NB4 (cell line): Measurements from ENCODE around the gene PLA2G4B.

Experiments used
- DNase-seq: peaks from one replicate; pipeline ENCODE4 v3.0.0; 2010; ENCODE audit warnings: low read depth
- H3K4me3 ChIP-seq: one replicate; pipeline ENCODE4 v1.5.1; 2011; ENCODE audit warnings: mild to moderate bottlenecking, low read depth, low read length, moderate library complexity
- MYC ChIP-seq: IDR thresholded peaks from 2 replicates; pipeline ENCODE4 v1.6.1; 2011; ENCODE audit warnings: low read depth, low read length
- POLR2A ChIP-seq: IDR thresholded peaks from 2 replicates; pipeline ENCODE4 v1.6.1; 2011; ENCODE audit warnings: mild to moderate bottlenecking; ENCODE audit not compliant: insufficient read length; ENCODE audit errors: extremely low read depth
- TF ChIP-seq, protein P1 (sequence below): IDR thresholded peaks from 2 replicates; pipeline ENCODE4 v1.6.1; 2011; ENCODE audit warnings: low read depth, low read length
- TF ChIP-seq, protein P2 (sequence below): IDR thresholded peaks from one replicate; pipeline ENCODE4 v1.5.1; 2012; ENCODE audit warnings: low read depth, low read length

PLA2G4B gene

DNA sequence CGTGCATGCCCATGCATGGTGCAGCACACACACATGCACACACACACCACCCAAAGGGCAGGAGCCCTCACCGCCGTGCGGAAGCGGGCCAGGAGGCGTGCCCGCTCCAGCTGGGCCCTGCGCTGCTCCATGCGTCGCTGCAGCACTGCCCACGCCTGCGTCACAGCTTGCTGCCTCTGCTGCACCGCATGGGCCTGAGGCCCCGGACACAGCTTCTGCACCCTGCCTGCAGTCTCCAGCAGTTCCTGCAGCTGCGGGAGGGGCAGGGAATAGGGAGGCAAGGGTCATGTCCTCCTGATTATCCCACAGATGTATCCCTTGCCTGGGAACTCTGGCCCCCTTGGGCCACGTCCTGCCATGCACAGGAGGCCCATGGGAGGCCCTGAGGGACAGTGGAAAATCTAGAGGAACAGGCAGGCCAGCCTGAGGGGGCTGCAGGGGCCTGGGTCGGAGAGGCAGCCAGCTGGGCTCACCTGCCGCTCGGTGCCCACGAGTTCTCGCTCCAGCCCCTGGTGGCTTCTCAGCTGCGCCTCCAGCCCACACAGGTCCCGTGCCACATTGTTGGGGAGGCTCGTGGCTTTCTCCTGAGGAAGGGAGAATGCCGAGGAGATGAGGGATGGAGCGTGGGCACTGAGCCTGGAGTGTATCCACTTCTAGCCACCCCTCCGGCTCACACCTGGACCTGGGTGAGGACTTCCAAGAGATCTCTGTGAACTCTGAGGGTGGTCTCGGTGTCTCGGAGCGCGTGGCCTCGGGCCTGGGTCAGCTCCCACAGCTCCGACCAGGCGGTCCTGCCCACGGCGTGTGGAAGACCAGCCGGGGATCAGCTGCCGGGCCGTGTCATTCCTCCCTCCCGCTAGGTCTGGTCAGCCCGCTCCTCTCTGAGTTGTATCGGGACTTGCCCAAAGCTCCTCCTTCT is 31.4 kb downstream of the PLA2G4B start:
- H3K4me3 ChIP-seq = no peak overlapping the region
- no peak for DNase-seq
- TF ChIP-seq MYC (no peak), POLR2A (no peak)
- TF ChIP-seq, protein P1, sequence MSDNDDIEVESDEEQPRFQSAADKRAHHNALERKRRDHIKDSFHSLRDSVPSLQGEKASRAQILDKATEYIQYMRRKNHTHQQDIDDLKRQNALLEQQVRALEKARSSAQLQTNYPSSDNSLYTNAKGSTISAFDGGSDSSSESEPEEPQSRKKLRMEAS = no peak
- TF ChIP-seq, protein P2, sequence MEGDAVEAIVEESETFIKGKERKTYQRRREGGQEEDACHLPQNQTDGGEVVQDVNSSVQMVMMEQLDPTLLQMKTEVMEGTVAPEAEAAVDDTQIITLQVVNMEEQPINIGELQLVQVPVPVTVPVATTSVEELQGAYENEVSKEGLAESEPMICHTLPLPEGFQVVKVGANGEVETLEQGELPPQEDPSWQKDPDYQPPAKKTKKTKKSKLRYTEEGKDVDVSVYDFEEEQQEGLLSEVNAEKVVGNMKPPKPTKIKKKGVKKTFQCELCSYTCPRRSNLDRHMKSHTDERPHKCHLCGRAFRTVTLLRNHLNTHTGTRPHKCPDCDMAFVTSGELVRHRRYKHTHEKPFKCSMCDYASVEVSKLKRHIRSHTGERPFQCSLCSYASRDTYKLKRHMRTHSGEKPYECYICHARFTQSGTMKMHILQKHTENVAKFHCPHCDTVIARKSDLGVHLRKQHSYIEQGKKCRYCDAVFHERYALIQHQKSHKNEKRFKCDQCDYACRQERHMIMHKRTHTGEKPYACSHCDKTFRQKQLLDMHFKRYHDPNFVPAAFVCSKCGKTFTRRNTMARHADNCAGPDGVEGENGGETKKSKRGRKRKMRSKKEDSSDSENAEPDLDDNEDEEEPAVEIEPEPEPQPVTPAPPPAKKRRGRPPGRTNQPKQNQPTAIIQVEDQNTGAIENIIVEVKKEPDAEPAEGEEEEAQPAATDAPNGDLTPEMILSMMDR = no peak

DNA sequence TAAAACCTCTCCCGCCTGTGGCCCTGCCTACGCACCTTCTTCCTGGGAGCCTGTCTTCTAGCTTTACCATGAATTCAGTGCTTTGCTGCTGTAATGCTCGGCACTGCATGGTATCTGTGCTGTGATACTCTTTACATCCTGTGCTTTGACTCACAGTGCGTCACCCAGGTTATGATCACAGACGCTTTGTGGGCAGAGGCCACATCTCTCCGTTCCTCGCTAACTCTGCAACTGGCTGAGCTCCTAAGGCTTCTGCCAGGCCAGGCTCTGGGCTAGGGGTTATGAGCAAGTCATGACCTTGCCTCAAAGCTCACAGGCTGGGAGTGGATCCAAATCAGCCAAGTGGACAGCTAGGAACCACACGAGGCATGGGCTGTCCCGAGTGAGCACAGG is 32.0 kb downstream of the PLA2G4B start:
- TF ChIP-seq, protein P1 = no peak
- TF ChIP-seq, protein P2 = no peak
- TF ChIP-seq MYC (no peak), POLR2A (no peak)
- DNase-seq = no peak
- no peak overlapping the region for H3K4me3 ChIP-seq

DNA sequence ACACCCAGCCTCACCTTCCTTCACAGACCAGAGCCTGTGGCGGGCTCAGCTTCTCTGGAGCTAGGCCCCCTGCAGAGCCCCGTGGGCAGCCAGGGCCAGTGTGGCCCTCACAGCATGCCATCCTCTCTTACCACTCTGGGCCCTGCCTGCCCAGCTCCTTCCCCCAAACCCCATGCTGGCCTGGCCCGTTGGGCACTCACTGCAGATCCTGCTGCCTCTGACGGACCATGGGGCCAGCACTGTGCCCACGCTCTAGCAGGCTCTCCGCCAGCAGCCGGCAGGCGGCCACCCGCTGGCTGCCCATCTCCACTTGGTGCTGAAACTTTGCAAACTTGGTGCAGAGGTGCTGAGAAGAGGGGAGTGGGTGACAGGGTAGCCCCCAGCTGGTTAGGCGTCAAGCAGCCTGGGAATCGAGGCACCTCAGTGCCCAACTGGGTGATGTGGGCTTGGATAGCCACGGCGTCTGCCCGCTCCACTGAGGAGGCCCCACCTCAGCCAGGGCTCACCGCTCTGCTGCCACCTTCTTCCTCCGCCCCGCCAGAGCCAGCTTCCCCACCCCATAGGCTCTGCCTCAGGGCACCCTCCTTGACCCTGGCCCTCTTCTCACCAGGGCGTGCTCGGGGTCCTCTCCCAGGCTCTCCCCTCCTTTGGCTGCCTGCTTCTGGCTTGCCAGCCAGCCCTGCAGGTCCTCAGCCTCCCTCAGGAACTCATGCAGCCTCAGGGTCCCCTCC is 32.7 kb downstream of the PLA2G4B start:
- no peak for DNase-seq
- no peak overlapping the region for H3K4me3 ChIP-seq
- TF ChIP-seq, protein P1 = no peak
- TF ChIP-seq POLR2A = no peak
- no peak for TF ChIP-seq MYC
- TF ChIP-seq, protein P2 = no peak

DNA sequence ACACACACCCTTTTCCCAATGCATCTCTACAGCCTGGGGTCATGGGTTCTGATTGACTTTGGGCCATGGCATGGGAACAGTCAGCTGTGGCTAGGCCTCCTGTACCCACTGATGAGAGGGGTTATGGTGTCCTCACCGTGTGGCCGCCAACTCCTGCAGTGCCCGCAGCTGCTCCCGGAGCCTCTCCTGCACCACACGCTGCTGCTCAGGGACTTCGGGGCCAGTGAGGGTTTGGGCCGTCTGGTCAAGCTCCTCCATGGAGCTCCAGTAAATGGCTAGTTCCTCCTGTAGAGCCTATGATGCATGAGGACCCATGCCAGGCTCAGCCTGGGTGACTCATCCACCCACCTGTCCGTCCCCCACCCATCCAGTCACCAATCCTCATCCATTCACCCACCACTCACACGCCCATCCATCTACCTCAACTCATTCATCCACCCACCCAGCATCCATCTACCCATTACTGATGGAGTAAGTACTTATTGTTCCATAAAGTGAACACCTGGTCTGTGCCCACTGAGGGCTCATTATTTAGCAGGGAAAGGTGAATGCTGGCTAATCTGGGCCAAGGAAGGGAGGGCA is 33.6 kb downstream of the PLA2G4B start:
- DNase-seq = no peak
- H3K4me3 ChIP-seq = no peak overlapping the region
- TF ChIP-seq MYC = no peak
- TF ChIP-seq, protein P1 = no peak
- TF ChIP-seq, protein P2 = no peak
- no peak for TF ChIP-seq POLR2A

DNA sequence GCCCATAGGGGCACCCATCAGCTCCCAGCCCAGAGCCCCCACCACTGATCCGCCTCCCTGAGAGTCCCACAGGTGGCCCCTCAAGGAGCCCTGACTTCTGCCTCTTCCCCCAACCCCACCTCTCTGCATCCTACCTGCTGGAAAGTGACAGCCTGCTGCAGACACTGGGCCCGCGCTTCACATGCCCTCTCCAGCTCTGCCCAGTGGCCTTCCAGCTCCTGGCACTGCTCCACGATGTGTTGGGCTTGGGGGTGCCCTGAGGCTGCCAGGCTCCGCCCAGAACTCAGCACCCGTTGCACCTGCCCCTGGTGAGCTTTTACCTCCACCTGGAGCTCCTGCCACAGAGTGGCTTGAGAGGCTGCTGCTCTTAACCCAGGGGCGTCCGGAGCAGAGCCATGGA is 35.1 kb downstream of the PLA2G4B start:
- H3K4me3 ChIP-seq = no peak overlapping the region
- TF ChIP-seq, protein P2 = no peak
- TF ChIP-seq MYC (no peak), POLR2A (no peak)
- TF ChIP-seq, protein P1 = no peak
- DNase-seq = no peak
